Epithelial cell of prostate (primary cell): ENCODE data around the gene CKB.

Source experiments
- DNase-seq: peaks from one replicate; pipeline ENCODE4 v3.0.0-alpha.2; 2011; ENCODE audit warnings: low read depth, low spot score
- H3K27ac ChIP-seq: fragments of 450-650 bp; 2 replicates; pipeline ENCODE4 v1.5.1; 2017; ENCODE audit warnings: mild to moderate bottlenecking

Gene CKB

DNA sequence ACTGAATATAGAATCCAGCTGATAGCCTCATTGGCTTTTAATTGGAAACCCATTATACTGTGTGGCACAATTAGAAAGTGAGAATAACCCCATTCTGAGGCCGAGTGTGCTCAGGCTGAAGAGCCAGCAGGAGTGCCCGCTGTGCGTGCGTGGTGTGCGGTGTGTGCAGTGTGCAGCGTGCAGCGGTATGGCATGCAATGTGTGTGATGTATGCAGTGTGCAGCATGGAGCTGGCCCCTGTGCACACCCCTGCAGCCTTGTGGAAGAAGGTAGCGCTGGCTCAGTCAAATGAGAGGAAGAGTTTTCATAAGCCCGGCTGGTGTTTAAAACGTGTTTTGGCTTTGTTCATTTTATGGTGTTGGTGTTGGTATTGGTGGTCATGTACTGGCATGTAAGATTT, 22.9 kb downstream of the CKB start:
- H3K27ac ChIP-seq, result peak overlapping the region; percentile 21

DNA sequence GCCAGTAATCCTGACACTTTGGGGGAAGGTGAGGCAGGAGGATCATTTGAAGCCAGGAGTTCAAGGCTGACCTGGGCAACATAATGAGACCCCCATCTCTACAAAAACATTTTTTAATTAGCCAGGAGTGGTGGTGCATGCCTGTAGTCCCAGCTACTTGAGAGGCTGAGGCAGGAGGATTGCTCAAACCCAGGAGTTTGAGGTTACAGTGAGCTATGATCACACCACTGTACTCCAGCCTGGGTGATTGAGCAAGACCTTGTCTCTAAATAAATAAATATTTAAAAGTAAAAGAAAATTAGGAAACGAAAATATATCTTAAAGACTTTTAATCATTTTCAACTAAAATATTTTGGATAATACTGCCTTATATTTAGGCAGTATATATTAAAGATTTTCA, 25.9 kb downstream of the CKB start:
- DNase-seq, result no peak
- H3K27ac ChIP-seq, result no peak overlapping the region

More for the DNA sequence above, 22.9 kb downstream of the CKB start:
- no peak for DNase-seq

GRCh38 chr14:103495854-103496253, 26.8 kb downstream of the CKB start:
- DNase-seq, result no peak
- H3K27ac ChIP-seq, result no peak overlapping the region

DNA sequence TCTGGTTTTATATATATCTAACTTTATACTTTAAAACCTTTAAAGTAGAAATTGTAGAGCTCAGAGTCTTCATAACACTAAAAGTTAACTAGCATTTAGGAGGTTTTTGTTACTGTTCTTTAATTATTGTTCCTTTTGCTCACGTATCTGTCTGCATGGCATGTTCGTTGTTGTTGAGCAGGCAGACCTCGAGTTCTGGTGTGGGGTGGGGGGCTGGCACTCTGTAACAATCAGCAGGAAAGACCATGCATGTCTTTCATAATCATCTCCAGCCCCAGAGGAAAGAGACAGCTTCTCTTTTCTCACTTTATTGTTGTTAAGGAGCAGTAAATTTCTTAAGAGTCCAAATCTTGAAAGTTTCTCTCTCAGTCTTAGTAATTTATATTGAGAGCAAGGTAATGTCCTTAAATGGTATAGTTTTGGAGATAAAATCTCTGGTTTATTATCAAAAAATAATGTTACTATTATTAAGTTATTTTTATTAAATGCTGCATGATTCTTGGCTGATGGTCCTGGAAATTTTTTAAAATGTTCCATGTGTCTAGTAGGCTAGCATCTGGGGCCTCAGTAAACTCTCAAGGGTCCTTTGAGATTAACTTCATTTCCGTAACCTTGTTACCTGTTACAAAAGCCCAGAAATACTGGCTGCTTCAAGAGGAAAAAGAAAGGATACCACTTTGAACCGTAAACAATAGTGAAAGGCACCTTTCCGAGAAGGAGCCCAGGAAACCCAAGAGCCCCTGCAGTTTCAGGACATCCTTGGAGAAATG, 30.3 kb downstream of the CKB start:
- H3K27ac ChIP-seq, result no peak overlapping the region
- DNase-seq, result no peak

GRCh38 chr14:103491691-103492090, 30.9 kb downstream of the CKB start:
- DNase-seq, result no peak
- H3K27ac ChIP-seq, result no peak overlapping the region

GRCh38 chr14:103489621-103490020, 33.0 kb downstream of the CKB start:
- no peak overlapping the region for H3K27ac ChIP-seq

GRCh38 chr14:103488960-103489359, 33.7 kb downstream of the CKB start:
- H3K27ac ChIP-seq, result no peak overlapping the region
- no peak for DNase-seq

More at GRCh38 chr14:103489621-103490020, 33.0 kb downstream of the CKB start:
- no peak for DNase-seq

GRCh38 chr14:103488071-103488470, 34.6 kb downstream of the CKB start:
- H3K27ac ChIP-seq, result no peak overlapping the region
- no peak for DNase-seq

- H3K27ac ChIP-seq, result no peak overlapping the region
- no peak for DNase-seq
Observed at GRCh38 chr14:103485504-103485903, 37.1 kb downstream of the CKB start.

DNA sequence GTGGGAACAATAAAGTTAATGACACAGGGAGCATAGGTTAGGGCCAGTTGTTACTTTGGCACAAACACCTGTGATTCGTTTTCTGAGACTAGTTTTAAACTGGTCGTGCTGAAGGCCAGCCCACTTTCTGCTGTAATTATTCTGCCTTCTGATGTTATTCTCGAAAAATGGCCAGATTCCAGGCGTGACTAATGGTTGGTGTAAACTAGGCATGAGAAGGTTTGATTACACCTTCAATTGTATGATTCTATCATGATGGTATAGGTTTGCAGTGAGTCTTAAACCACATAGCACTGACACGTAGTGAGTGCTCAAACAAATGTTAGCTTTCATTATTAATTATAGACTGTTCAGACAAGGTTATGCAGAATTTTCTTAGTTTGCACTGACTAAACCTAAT, 39.0 kb downstream of the CKB start:
- H3K27ac ChIP-seq, result peak overlapping the region; percentile 76
- DNase-seq, result peak; percentile 67

DNA sequence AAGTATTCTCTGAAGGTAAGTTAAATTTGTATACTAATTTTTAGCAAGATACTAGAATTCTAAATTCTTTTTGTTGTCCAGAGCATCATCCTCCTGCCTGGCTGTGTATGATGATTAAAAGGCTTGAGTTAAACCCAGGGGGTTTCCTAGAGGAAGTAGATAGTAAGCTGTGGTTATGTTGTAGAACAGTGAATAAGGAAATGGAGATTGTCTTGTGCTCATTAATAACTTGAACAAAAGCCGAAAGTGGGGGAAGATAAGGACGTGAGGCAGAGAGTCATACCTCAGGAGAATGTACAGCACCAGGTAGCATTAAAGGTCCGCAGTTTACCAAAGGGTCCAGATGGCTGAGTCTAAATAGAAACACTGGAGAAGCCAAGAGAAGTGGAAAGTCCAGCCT, 42.0 kb downstream of the CKB start:
- H3K27ac ChIP-seq, result peak overlapping the region; percentile 6
- no peak for DNase-seq

- H3K27ac ChIP-seq, result no peak overlapping the region
- no peak for DNase-seq
Observed at GRCh38 chr14:103476631-103477030, 46.0 kb downstream of the CKB start.

DNA sequence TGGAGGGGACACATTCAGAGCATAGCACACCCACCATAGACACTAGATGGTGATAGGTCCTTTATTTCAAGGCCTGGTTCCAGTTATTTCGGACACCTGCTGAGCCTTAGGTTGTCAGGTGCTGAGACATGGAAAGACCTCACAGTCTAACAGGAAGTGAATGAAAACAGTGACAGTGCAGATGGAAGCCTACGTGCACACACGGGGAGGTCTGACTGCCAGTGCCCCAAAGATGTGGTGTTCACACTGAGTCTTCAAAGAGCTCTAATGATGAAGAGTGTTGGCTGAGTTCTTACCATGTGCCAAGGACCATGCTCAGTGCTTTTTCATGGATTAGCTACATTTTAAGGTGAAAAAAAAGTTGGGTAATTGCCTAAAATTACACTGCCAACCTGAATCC, 46.6 kb downstream of the CKB start:
- H3K27ac ChIP-seq, result no peak overlapping the region
- no peak for DNase-seq

- no peak for DNase-seq
- H3K27ac ChIP-seq, result no peak overlapping the region
Observed at GRCh38 chr14:103474893-103475292, 47.7 kb downstream of the CKB start.

- no peak for DNase-seq
- H3K27ac ChIP-seq, result no peak overlapping the region
Observed at GRCh38 chr14:103472939-103473338, 49.7 kb downstream of the CKB start.
